Activated T-helper 9 cell treated with anti-CD3 and anti-CD28 coated beads, Interleukin-2, amount 50 U/mL, for 16 hours (primary cell): ENCODE data around the gene CAMTA1.

ENCODE experiments used
- DNase-seq: peaks from one replicate; pipeline ENCODE4 v3.0.0-alpha.2; 2020; ENCODE audit warnings: low read depth

CAMTA1 gene

GRCh38 chr1:7387053-7387927 lies 602.0 kb downstream of the CAMTA1 start:
- no peak for DNase-seq

- no peak for DNase-seq
Measured at GRCh38 chr1:7388141-7388487, 602.9 kb downstream of the CAMTA1 start.

GRCh38 chr1:7388488-7389185 lies 603.4 kb downstream of the CAMTA1 start:
- no peak for DNase-seq

DNA sequence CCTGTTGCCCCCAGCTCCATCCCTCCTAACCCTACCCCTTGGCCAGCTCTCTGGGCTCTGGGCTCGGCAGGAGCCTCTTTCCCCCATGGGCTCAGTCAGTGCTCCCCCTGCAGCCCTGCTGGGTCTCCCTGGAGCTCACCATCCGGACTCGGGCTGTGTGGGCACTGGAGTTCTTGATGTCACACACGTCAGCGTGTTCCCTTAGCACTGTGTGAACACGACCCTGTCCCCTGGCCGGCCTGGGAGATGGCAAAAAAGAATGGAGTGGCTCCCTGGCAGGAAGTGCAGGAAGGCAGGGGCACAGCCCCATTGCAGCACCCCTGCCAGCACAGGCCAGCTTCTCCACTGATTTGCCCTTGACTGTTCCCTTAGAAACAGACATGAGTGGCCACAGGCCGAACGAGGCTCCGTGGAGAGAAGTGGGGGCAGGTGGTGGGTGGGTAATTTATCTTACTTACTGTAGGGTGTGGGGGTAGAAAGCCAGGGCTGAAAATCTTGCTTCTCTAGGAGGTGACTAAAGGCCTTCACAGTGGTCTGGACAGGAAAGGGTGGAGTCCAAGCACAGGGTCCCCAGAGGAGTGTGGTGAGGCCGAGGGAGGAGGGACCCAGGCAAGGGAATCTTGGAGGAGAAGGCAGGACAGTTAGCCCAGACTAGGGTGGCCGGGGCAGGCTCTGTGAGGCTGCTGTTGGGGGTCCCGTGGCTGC lies 604.1 kb downstream of the CAMTA1 start:
- no peak for DNase-seq

DNA sequence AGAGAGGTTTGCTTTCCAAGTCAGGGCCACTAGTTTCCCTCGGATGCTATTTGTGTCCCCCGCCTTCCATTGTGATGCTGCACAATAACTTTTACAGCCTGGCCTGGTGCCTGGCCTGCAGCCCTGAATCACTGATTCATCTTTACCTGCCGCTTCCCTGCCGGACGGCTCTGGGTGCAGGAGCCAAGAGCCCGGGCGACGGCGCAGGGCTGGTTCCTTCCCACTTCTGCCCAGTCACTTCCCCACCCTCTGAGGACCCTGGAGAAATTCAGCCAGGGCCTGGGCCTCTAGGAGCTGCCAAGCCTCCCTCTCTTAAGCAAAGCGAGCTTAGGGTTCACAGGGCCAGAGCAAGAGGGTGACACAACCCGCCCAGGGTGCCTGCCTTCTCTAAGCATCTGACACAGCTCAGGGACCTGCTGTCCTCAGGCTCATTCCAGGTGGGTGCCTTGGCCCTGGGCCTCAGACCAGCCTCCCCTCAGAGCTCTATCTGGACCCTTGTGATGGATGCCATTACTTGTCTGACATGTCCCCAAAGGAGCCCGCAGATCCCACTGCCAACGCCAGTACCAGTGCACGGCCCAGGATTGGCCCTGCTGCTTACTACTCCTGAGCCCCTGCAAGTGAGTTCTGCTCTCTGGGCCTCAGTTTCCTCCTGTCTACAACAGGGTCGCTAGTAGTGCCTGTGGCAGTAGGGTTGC lies 604.8 kb downstream of the CAMTA1 start:
- DNase-seq: no peak

GRCh38 chr1:7390604-7391000 lies 605.3 kb downstream of the CAMTA1 start:
- no peak for DNase-seq

DNA sequence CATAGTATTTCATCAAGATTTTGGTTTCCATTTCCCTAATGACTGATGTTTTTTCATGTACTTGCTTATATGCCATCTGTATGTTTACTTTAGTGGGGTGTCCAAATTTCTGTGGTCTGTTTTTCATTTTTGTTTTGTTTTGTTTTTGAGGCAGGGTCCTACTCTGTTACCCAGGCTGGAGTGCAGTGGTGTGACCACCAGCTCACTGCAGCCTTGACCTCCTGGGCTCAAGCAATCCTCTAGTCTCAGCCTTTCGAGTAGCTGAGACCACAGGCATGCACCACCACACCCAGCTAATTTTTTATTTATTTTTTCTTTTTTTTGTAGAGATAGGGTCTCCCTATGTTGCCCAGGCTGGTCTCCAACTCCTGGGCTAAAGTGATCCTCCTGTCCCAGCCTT lies 607.9 kb downstream of the CAMTA1 start:
- DNase-seq: no peak

DNA sequence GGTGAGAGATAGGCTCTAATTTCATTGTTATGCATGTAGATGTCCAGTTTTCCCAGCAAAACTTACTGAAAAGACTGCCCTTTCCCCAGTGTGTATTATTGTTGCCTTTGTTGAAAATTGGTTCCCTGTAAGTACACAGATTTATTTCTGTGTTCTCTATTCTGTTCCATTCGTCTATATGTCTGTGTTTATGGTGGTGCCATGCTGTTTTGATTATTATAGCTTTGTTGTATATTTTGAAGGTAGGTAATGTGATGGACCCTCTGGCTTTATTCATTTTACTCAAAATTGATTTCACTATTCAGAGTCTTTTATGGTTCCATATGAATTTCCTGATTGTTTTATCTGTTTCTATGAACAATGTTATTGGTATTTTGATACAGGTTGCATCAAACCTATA lies 610.0 kb downstream of the CAMTA1 start:
- no peak for DNase-seq

DNA sequence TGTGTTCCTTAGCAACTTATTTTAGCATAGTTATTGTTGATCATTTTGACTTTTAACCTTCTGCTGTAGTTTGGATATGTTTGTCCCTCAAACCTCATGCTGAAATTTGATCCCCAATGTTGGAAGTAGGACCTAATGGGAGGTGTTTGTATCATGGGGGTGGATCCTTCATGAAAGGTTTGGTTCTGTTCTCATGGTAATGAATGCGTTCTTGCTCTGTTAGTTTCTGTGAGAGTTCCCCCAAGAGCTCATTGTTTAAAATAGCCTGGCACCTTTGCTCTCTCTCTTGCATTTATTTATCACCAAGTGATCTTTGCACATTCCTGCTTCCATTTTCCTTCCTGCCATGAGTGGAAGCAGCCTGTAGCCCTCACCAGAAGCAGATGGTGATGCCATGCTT lies 613.7 kb downstream of the CAMTA1 start:
- DNase-seq: no peak

DNA sequence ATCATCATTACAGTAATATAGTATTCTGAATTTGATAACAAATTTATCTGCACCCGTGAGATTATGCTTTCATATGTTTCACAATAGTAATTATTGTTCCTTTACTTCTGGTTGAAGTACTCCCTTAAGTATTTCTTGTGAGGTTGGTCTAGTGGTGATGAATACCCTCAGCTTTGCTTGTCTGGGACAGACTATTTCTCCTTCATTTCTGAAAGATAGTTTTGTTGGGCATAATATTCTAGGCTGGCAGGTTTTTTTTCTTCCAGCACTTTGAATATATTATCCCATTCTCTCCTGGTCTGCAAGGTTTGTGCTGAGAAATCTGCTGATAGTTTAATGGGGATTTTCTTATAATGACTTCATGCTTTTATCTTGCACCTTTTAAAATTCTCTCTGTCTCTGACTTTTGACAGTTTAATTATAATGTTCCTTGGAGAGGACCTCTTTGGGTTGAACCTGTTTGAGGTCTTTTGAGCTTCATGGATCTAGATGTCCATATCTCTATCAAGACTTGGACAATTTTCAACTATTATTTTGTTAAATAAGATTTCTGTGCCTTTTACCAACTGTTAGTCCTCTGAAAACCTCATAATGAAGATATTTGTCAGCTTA lies 614.4 kb downstream of the CAMTA1 start:
- no peak for DNase-seq

DNA sequence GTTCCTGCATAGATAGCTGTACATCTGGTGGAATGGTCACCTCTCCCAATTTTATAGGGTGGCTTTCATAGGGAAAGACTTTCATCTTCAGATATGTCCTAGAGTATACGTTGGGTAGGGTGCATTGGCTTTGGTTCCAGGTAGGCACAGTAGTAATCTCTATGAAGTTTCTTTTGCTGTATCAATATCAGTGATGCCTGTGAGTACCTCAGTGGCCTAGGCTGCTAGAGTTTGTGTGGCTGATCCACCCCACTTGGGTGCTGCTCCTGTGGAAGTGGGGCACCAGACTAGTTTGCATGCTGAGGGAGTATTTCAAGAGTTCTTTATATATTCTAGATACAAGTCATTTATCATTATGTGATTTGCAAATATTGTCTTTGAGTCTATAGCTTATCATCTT lies 615.3 kb downstream of the CAMTA1 start:
- no peak for DNase-seq

DNA sequence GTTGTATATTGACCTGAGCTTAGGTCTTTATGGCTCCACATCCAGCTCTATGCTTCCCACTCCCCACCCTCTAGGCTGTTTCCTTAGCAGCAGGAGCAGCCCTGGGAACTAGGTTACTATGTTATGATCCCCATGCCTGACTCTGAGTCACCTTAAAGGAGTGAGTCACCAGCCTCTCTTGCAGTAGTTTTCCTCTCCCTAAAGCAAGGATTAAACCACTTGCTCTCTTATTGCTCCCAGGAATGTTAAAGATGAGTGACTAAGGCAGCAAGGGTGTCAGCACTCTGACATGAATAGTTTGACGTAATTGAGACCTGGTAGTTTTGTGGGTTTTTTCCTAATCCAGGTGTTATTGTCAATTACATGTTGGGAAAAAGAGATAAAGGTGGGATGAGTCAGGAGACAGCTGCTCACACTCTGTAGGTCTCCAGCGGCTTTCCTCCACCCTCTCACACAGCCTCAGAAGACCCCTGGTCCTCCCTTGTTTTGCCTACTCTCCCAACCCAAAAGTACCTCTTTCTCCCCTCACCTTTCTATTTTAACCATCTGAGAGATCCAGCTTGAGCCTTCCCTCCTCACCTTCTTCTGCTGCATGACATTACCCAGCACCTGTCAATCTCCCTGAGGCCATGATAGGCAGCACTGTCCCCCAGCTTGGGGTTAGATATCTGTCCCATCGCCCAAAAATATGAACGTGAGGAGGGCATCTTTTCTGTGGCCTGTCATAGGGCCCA lies 616.7 kb downstream of the CAMTA1 start:
- DNase-seq: no peak

GRCh38 chr1:7402548-7402850 lies 617.2 kb downstream of the CAMTA1 start:
- no peak for DNase-seq

- no peak for DNase-seq
Measured at GRCh38 chr1:7403265-7404045, 618.2 kb downstream of the CAMTA1 start.

DNA sequence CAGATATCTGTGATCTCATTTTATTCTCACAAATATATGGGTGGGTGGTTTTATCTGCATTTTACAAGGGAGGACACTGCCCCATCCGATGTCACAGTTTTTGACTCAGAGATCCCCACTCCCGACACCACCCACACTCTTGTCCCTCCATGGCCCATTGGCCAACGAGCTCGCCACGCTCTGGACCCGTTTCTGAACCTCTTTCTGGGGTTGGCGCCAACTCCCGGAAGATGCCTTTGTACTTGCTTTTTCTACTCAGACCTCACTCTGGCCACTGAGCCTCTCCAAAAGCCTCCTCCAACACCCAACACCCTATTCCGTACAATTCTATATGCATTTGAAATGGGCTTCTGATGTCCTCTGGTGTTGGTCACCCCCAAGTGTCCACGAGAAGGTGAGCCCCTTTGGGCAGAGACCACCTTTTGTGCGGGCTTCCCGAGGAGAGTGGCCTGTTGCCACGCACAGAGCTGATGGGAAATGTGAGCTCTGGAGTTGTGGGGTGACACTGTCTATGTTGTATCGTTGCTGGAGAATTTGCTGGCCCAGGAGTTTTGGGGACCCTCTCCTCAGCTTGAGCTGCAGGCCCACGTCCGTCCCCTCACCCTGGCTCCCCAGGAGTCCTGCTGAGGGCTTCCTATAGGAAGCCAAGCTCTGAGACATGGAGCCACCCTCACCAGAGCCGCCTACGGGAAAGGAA lies 618.9 kb downstream of the CAMTA1 start:
- DNase-seq: no peak

DNA sequence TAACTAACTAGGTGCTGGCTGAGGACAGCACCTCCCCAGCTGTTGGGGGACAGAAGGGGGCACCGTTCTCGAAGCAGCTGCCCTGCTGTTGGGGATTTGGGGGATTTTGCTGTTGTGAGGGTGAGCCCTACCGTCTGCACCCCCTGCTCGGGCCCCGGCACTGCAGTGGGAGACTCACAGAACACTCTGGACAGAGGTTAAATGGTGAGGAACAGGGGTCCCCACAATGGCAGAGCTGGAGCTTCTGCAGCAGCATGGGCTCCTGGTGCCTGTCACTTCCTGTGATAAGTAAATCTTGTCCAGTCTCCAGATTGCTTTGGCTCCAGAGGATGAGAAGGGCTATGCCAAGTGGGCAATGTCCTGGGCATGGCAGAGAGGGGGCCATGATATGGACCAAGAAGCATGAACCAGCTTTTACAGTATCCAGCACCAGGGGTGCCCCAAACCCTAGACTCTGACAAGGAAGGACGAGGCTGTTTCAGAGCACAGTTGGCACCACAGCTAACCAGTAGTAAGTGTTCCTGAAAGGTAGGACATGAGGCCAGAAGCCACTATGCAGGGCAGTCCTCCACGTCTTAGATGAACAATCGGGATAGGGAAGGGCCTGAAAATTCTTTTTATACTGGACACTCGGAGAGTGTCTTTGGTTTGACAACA lies 620.7 kb downstream of the CAMTA1 start:
- DNase-seq: no peak

DNA sequence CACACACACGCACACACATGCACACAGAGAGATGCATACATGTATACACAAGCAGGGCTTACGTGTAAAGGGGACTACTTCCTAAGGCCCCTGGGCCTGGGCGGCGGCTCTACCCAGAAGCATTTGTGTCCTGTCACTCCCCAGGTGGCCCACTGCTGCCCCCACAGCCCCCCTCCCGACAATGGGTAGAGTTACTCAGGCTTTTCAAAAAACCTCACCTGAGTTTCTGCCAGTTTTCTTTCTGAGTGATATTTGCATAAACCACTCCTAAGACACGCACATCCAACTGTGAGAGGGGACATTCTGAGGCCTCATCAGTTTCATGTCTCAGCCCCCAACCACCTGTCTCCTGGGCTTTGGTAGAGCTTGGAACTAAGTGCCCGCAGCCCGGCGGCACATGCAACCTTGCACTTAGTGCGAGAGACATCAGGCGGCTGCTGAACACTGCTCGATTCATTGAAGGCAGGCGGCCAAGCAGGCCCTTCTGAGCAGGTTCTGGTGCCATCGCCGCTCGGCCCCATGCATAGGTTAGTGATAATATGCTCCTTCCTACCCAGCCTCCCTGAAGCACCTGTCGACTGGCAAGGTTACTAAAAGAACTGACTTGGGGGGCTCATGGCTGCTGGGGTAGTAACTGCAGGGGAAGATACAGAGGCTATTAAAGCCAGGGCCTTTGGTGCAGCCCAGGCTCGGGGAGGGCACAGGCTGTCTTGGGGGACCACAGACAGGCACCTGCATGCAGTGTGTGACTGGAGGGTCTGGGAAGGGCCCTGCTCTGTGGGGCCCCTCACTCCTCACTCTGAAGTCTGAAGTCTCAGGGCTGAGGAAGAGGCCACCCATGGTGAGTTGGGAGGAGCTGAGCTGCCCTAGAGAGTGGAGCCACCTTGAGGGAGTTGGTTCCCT lies 621.6 kb downstream of the CAMTA1 start:
- DNase-seq: no peak

- no peak for DNase-seq
Measured at GRCh38 chr1:7407544-7407895, 622.3 kb downstream of the CAMTA1 start.
